Activated gamma-delta T cell treated with Interleukin-2 at 50 U/mL for 16 hours (primary cell): Measurements from ENCODE around the gene SLC35F6.
"Not testable (repeated sequence)": the region's sequence is repeated elsewhere in the genome, so short reads cannot be mapped to it uniquely, and the experiment has no call there.

Source experiments
- DNase-seq: peaks from one replicate; pipeline ENCODE4 v3.0.0-alpha.2; 2020

SLC35F6 gene

DNA sequence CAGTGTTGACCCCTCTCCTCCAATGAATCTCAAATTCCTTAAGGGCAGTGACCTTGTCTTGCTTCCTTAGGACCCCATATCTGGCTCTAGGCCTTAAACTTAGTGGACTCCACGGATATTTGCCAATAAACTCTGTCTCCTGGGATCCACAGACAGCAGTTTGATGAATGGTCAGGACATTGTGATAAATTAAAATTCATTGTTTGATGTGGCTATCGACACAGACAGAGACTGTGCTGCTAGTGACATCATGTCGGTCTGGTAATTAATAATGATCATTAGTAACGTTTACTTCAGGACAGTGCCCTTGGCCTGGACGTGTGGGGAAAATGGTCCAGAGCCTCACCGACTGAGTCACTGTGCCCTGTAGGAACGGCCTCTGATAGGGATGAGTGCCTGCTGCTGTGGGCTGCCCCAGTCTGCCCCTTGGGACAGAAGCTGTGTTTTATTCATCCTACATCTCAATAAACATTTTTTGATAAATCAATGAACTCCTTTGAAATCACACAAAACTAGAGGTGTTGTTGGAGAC lies 5.2 kb upstream of the SLC35F6 start:
- DNase-seq = no peak

DNA sequence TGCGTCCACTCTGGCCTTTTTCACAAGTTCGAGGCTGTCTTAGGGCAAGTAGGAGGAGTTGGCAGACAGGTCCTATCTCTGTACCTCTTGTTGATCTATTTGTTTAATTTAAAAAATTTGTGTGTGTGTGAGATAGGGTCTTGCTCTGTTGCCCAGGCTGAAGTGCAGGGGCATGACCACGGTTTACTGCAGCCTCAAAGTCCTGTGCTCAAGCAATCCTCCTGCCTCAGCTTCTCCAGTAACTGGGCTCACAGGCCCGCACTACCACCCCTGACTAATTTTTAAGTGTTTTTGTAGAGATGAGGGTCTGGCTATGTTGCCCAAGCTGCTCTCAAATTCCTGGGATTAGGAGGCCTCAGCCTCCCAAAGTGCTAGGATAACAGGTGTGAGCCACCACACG lies 4.2 kb upstream of the SLC35F6 start:
- DNase-seq = no peak

DNA sequence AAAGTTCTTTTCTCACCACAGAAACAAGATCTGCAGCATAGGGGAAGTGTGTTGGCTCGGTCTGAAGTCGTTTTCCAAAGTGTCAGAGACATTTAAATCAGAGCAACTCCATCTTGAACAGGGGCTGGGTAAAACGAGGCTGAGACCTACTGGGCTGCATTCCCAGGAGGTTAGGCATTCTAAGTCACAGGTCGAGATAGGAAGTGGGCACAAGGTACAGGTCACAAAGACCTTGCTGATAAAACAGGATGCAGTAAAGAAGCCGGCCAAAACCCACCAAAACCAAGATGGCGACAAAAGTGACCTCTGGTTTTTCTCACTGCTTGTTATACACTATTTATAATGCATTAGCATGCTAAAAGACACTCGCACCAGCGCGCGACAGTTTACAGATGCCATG lies 3.1 kb upstream of the SLC35F6 start:
- DNase-seq = not testable (repeated sequence)

DNA sequence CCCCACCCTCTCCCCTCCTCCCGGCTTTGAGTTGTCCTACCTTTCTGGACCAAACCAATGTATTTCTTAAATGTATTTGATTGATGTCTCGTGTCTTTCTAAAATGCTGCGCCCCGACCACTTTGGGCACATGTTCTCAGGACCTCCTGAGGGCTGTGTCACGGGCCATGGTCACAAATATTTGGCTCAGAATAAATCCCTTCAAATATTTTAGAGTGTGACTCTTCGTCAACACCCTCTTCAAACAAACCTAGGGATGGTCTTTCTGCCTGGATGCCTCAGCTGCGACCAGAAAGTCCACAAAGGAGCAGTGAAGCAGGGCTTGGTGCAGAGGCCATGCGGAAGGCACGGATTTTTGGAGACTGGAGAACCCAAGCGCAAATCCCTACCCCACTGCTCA lies 1.1 kb upstream of the SLC35F6 start:
- DNase-seq = no peak

GRCh38 chr2:26764906-26765305 lies 822 bp downstream of the SLC35F6 start:
- no peak for DNase-seq

DNA sequence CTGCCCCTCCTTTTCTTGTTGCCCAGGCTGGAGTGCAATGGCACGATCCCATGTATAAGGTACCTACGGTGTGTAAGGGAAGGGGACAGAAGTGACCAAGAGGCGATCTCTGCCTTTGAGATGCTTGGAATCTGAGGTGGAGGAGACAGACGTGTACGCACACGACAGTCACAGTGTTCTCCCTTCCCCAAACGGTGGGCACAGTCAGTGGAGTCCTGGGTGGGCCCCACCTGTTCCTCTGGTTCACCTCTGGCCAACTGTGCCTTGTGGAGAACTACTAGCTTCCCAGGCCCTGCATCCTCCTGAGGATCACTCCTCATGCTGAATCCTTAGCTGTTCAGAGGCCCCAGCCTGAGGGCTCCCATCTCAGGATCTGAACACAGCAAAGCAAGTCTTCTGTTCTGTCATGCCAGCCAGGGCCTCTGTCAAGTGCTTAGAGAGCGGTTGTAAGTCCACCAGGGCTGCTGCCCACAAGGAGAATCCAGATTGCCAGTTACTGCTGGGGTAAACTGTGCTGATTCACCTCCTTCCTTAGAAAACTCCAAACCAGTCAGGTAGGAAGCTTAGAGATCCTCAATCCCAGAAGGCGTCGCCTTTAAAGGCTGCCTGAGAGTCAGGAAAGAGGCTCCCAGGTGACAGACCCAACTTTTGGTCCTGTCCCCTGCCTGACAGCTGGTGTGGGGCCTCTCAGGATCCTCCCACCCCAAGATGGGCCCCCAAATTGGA lies 1.6 kb downstream of the SLC35F6 start:
- no peak for DNase-seq

DNA sequence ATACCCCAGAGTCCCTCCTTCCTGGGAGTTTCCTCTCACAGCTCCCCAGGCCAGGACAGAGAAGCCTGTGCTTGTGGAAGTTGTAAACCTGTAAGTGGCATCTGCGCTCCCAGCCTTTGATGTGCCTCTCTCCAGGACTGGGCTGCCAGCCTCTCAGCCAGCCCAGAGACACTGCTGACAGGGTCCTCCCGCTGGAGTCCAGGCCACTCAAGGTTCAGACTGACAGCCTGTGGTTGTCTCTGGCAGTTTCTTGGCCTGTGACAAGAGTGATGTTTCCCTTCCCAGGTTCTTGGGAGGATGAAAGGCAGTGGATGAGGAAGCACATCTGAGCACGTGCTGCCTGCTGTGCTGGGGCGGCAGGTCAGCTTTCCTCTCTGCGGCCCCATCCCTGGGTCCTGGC lies 3.0 kb downstream of the SLC35F6 start:
- DNase-seq = no peak

- DNase-seq = no peak
Measured at GRCh38 chr2:26767894-26768487, 3.9 kb downstream of the SLC35F6 start.

GRCh38 chr2:26768759-26769088 lies 4.6 kb downstream of the SLC35F6 start:
- no peak for DNase-seq

DNA sequence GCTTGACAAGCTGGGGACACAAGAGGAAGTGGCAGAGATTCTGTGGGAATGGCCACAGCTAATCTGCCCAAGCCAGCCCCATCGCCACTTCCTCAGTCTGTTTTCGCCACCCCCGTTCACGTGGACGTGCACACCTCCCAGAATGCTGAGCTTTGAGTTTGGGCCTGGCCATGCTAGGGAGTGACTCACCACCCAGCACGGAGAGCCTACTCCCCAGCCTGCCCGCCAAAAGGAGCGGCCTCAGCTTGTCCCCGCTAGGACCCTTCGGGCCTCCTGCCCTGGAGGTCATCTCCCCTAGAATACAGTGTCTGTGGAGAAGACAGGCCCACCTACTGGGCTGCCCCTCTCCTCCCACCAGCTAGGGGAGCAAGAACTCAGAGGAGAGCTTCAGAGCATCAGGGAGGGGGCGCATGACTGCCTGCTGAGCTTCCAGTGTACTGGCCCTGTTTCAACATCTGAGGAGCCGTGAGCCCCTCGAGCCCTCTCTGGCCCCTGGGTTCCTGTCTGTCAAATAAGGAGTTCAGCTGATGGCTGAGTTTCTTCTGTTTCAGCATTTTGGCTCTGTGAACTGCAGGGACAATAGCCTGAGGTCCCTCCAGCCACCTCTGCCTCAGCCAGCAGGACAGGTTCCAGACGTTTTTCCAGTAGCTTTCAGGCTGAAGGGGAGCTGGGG lies 5.1 kb downstream of the SLC35F6 start:
- no peak for DNase-seq

DNA sequence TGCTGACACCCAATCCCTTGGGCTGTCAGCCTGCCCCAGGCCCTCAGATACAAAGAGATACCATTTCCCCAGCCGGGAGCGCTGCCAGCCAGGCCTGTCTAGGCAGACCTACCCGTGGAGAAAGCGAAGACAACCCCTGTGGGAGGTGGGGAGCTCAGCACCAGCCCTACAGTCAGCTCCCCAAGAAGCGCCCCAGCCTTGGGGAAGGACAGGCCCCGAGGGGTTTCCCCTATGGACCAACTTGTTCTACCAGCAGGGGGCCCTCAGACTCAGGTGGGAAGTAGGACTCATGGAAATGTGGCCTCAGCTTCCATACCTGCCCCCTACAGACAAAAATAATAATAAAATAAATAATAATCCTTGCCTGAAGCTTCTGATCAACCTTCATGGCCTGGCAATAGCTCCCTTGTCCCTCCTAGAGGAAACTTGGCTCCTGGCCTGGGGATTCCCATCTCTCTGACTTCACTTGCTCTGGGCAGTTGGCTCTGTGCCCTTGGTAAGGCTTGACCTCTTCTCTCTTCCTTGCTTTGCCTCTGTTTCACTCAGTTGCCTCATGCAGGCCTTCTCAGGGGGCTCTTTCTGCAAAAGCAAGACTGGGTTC lies 7.0 kb downstream of the SLC35F6 start:
- no peak for DNase-seq

- peak; percentile 24 for DNase-seq
Measured at GRCh38 chr2:26772064-26773001, 8.2 kb downstream of the SLC35F6 start.

- DNase-seq = no peak
Measured at GRCh38 chr2:26776195-26776800, 12.2 kb downstream of the SLC35F6 start.

- no peak for DNase-seq
Measured at GRCh38 chr2:26778098-26778497, 14.0 kb downstream of the SLC35F6 start.

DNA sequence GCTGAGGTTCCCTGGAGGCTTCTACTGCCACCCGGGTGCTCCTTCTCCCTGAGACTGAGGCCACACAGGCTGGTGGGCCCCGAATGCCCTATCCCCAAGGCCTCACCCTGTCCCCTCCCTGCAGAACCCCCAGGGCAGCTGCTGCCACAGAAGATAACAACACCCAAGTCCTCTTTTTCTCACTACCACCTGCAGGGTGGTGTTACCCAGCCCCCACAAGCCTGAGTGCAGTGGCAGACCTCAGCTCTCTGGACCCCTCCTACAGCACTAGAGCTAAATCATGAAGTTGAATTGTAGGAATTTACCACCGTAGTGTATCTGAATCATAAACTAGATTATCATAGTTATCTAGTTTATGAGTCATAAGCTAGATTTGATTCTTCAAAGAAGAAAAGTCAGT lies 14.4 kb downstream of the SLC35F6 start:
- no peak for DNase-seq

DNA sequence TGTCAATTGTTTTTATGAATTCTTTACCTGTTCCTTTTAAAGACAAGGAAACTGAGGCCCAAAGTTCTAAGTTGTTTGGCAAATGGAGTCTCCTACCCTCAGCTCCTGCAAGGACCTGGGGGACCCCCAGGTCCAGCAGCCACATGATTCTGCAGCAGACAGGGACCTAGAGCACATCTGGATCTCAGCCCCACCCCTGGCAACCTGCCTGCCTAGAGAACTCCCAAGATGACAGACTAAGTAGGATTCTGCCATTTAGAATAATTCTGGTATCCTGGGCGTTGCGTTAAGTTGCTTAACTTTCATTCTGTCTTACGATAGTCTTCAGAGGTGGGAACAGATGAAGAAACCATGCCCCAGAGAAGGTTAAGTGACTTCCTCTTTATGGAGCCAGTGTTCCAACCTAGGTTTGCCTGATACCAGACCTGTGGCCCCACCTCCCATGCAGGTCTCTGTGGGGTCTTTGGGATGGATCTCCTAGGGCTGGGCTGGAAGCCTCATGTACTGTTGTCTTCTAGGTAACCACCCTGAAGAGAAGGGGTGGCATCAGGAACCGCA lies 16.2 kb downstream of the SLC35F6 start:
- no peak for DNase-seq

DNA sequence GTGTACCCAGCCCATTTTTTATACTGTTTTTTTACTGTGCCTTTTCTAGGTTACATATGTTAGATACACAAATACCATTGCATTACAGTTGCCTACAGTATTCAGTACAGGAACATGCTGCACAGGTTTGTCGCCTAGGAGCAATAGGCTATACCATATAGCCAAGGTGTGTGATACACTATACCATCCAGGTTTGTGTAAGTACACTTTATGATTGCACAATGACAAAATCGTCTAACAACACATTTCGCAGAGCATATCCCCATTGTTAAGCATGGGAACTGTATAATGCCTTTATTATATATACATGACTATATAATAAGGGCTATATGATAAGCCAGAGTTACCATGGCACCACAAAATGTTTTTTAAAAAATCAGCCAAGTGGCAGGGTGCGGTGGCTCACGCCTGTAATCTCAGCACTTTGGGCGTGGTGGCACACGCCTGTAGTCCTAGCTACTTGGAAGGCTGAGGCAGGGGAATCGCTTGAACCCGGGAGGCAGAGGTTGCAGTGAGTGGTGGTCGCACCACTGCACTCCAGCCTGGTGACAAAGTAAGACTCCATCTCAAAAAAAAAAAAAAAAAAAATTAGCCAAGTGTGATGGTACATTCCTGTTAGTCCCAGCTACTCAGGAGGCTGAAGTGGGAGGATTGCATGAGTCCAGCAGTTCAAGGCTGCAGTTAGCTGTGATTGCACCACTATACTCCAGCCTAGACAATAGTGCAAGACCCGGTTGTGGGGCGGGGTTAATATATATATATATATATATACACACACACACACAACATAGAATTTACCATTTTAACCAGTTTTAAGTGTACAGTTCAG lies 19.0 kb downstream of the SLC35F6 start:
- DNase-seq = no peak

GRCh38 chr2:26784570-26785234 lies 20.6 kb downstream of the SLC35F6 start:
- DNase-seq = no peak

- peak; percentile 95 for DNase-seq
Measured at GRCh38 chr2:26785431-26786206, 21.5 kb downstream of the SLC35F6 start, which contains the start of gene CENPA. CENPA (plus strand) TSS chr2:26786056; CDS start chr2:26786197, 141 bp downstream.
